Measurements from ENCODE around the gene CELSR3.
A peak's percentile ranks its signal among the peaks of the same experiment; 100 is the strongest.

Gene CELSR3

DNA sequence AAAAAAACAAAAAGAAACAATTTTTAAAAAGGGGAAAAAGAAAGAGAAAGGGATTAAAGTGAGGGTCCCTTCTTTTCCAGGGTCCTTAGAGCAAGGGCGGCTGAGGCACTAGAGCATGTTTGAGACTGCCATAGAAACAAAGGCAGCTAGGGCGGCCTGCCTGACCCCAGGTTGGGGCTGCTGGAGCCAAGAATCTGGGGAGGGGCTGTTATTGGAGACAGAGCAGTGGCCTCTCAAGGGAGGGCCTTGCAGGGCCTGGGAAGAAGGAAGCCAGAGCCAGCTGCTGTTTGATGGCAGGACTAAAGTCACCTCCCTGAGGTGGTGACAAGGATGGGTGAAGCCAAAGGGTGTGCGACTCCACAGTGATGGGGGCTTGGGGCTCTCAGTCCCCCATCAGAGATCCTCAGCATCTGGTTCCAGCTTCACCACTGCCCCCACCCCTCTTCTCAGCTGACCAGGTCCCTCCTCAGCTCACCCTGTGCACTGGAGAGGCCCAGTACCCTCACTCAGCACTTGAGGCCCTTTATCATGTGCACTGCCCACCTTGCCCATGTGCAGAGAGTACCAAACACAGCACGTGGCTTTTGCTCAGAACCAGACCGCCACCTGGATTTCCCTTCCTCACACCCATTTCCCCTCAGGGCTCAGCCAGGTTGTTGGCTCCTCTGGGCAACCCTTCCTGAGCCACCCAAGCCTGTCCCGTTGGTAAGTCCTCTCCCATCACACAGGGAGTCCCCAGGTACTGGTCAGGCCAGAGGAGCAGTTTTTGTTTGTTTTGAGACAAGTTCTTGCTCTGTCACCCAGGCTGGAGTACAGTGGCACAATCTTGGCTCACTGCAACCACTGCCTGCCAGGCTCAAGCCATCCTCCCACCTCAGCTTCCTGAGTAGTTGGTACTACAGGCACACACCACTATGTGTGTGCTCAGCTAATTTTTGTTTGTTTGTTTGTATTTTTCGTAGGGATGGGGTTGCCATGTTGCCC is 42.9 kb downstream of the CELSR3 start:
- Histone ChIP-seq H3K27ac (ENCODE audit: low read depth, low read length) (peak overlapping the region; percentile 91), H3K36me3 (ENCODE audit: insufficient read depth, low read length) (peaks cover 10% of the 10 kb centered on the region; the same call in 1 of the 2 replicates)

DNA sequence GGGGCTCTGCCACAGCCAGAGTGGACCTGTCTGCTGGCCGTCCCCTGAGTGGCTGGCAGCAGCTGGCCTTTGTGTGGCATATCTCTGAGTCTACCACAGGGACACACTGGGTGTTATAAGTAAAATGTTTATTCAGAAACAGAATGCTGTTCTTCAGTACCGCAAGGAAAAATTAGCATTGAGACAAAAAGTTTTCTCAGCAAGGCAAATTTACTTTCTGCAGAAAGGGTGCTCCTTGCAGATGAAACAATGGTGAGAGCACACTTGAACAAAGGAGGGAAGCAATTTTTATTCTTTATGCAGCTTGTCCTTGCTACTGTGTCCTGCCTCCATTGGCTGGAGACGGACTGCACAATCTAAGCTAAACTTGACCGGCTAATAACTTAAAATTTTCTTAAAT is 45.1 kb downstream of the CELSR3 start:
- peak overlapping the region; percentile 18; the same call in 1 of the 2 replicates for H3K27ac ChIP-seq (ENCODE audit: low read depth, low read length)
- peaks cover 28% of the 10 kb centered on the region for H3K4me1 ChIP-seq (ENCODE audit: control insufficient read depth, insufficient read depth, low read length, unreplicated experiment)
- no peak overlapping the region for H2AFZ ChIP-seq (ENCODE audit: low read length, unreplicated experiment)
- peaks cover 10% of the 10 kb centered on the region; the same call in 1 of the 2 replicates for H3K36me3 ChIP-seq (ENCODE audit: insufficient read depth, low read length)
- no peaks in the 10 kb centered on the region for H3K79me2 ChIP-seq (ENCODE audit: control insufficient read depth, insufficient read depth, low read length, unreplicated experiment)
- no peaks in the 10 kb centered on the region for H3K27me3 ChIP-seq (ENCODE audit: insufficient read depth, low read length)
- H3K4me3 ChIP-seq (ENCODE audit: low read depth, low read length) = no peak overlapping the region

More for the DNA sequence above, 42.9 kb downstream of the CELSR3 start:
- H3K4me3 ChIP-seq (ENCODE audit: low read depth, low read length) = no peak overlapping the region
- H3K4me1 ChIP-seq (ENCODE audit: control insufficient read depth, insufficient read depth, low read length, unreplicated experiment) = peaks cover 16% of the 10 kb centered on the region
- no peak overlapping the region for H2AFZ ChIP-seq (ENCODE audit: low read length, unreplicated experiment)
- H3K27me3 ChIP-seq (ENCODE audit: insufficient read depth, low read length) = no peaks in the 10 kb centered on the region
- no peaks in the 10 kb centered on the region for H3K79me2 ChIP-seq (ENCODE audit: control insufficient read depth, insufficient read depth, low read length, unreplicated experiment)

GRCh38 chr3:48614044-48614443 is 48.6 kb downstream of the CELSR3 start:
- Histone ChIP-seq H3K36me3 (ENCODE audit: insufficient read depth, low read length) (0 out of 2 replicates have a peak, but pooled peaks cover 6% of the 10 kb centered on the region), H3K79me2 (ENCODE audit: control insufficient read depth, insufficient read depth, low read length, unreplicated experiment) (peaks cover 3% of the 10 kb centered on the region), H2AFZ (ENCODE audit: low read length, unreplicated experiment) (peak overlapping the region; percentile 83), H3K4me1 (ENCODE audit: control insufficient read depth, insufficient read depth, low read length, unreplicated experiment) (peaks cover 20% of the 10 kb centered on the region), H3K4me3 (ENCODE audit: low read depth, low read length) (peak overlapping the region; percentile 48; the same call in 1 of the 2 replicates), H3K27ac (ENCODE audit: low read depth, low read length) (peak overlapping the region; percentile 95), H3K27me3 (ENCODE audit: insufficient read depth, low read length) (no peaks in the 10 kb centered on the region)

GRCh38 chr3:48612309-48612708 is 50.4 kb downstream of the CELSR3 start:
- Histone ChIP-seq H3K4me3 (ENCODE audit: low read depth, low read length) (no peak overlapping the region), H3K27me3 (ENCODE audit: insufficient read depth, low read length) (no peaks in the 10 kb centered on the region), H3K79me2 (ENCODE audit: control insufficient read depth, insufficient read depth, low read length, unreplicated experiment) (peaks cover 20% of the 10 kb centered on the region), H3K27ac (ENCODE audit: low read depth, low read length) (no peak overlapping the region), H3K36me3 (ENCODE audit: insufficient read depth, low read length) (0 out of 2 replicates have a peak, but pooled peaks cover 4% of the 10 kb centered on the region), H3K4me1 (ENCODE audit: control insufficient read depth, insufficient read depth, low read length, unreplicated experiment) (peaks cover 23% of the 10 kb centered on the region), H2AFZ (ENCODE audit: low read length, unreplicated experiment) (no peak overlapping the region)

DNA sequence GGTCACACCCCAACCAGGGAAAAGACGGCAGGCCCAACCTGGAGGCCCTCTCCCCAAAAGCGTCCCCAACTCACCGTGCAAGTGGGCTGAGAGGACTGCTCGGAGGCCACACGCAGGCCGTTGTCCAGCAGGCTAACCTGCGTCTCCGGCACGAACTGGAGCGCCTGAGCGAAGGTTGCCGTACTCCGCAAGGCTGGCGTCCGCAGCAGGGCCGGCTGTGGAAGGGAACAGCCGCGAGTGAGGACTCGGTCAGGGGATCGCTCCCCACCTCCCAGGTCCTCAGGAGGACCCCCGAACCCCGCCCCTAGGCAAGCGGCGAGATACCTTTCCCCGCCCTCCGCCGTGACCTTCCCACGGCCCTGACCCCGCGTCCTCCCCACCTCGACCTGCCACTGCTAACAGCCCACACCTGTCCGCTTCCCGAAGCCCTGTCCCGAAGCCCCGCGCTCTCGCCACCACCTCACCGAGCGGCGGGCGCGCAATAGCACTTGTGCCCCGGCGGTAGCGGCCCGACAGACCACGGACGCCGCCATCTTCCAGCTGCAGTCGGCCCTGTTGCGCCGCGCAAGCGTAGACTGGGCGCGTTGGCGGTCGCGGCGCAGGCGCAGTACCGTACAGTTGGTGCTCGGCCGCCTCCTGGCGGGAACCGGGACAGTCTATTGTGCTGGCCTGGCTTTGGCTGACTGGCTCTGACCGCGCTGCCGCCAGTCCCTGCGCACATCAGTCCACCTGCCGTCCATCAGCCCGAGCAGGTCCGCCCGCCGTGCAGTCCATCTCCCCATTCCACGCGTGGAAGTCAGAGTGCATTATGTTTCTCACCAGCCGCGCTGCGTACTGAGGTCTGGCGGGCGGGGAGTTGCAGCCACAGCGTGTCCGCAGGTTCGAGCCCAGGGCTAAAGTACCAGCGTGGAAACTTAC is 53.3 kb downstream of the CELSR3 start, which contains the start of gene UQCRC1:
Gene UQCRC1 (minus strand): TSS at position 559 of the 918 bp plus-strand sequence. CDS start 26 bp downstream, at position 533.
- peaks cover 22% of the 10 kb centered on the region for H3K79me2 ChIP-seq (ENCODE audit: control insufficient read depth, insufficient read depth, low read length, unreplicated experiment)
- H3K36me3 ChIP-seq (ENCODE audit: insufficient read depth, low read length) = peaks cover 9% of the 10 kb centered on the region; the same call in 1 of the 2 replicates
- H3K4me1 ChIP-seq (ENCODE audit: control insufficient read depth, insufficient read depth, low read length, unreplicated experiment) = peaks cover 17% of the 10 kb centered on the region
- H2AFZ ChIP-seq (ENCODE audit: low read length, unreplicated experiment) = peak within 1 kb of the TSS; percentile 16
- peak within 1 kb of the TSS; percentile 1; the same call in 1 of the 2 replicates for H3K27ac ChIP-seq (ENCODE audit: low read depth, low read length)
- H3K4me3 ChIP-seq (ENCODE audit: low read depth, low read length) = peak within 1 kb of the TSS; percentile 85
- H3K27me3 ChIP-seq (ENCODE audit: insufficient read depth, low read length) = no peaks in the 10 kb centered on the region

- Histone ChIP-seq H3K36me3 (ENCODE audit: insufficient read depth, low read length) (peaks cover 23% of the 10 kb centered on the region; the same call in 1 of the 2 replicates), H3K27me3 (ENCODE audit: insufficient read depth, low read length) (no peaks in the 10 kb centered on the region), H3K27ac (ENCODE audit: low read depth, low read length) (no peak overlapping the region), H2AFZ (ENCODE audit: low read length, unreplicated experiment) (no peak overlapping the region), H3K79me2 (ENCODE audit: control insufficient read depth, insufficient read depth, low read length, unreplicated experiment) (peaks cover 22% of the 10 kb centered on the region), H3K4me3 (ENCODE audit: low read depth, low read length) (no peak overlapping the region), H3K4me1 (ENCODE audit: control insufficient read depth, insufficient read depth, low read length, unreplicated experiment) (peaks cover 10% of the 10 kb centered on the region)
These were observed 55.2 kb downstream of the CELSR3 start for GRCh38 chr3:48607519-48607918.

GRCh38 chr3:48601622-48601994 is 61.1 kb downstream of the CELSR3 start:
- peaks cover 26% of the 10 kb centered on the region for H3K4me1 ChIP-seq (ENCODE audit: control insufficient read depth, insufficient read depth, low read length, unreplicated experiment)
- H3K36me3 ChIP-seq (ENCODE audit: insufficient read depth, low read length) = peaks cover 28% of the 10 kb centered on the region; the same call in 1 of the 2 replicates
- H2AFZ ChIP-seq (ENCODE audit: low read length, unreplicated experiment) = no peak overlapping the region
- no peaks in the 10 kb centered on the region for H3K27me3 ChIP-seq (ENCODE audit: insufficient read depth, low read length)
- H3K79me2 ChIP-seq (ENCODE audit: control insufficient read depth, insufficient read depth, low read length, unreplicated experiment) = no peaks in the 10 kb centered on the region
- H3K27ac ChIP-seq (ENCODE audit: low read depth, low read length) = no peak overlapping the region
- H3K4me3 ChIP-seq (ENCODE audit: low read depth, low read length) = no peak overlapping the region

DNA sequence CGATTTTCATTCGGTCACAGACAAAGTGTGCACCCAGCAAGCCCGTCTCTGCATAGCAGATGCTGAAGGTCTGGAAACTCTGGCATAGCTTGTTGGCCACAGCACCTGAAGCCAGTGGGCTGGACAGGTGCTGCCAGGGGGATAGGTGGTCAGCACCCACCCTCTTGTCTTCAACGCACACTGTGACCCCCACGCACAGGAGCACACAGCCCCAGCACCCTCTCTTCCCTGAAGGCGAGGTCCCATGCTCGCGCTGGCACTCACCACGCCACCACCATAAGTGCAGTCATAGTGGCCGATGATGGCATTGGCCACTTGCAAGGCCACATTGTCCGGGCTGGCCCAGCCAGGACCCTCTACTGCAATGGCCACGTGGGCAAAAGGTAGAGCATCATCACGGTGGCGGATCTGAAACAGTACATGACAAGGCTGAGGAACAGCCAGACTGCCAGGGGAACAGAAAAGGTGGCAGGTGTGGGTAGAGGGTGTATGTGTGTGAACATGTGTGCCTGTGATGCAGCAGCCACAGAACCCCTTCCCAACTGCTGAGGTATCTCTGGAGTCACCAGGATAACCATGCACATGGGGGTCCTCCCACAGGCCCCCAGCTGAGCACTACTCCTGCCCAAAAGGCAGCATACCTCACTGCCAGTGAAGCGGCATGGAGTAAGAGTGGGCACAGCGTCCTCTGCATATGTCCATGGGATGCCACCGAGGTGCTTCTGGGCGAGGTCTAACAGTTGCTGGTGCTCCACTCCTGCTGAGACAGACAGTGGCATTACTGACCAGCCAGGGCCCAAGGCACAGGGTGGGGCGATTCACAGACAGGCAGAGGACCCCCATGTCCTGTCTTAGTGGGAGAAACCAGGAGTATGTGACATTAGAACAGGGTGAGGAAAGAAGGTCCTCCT is 61.7 kb downstream of the CELSR3 start:
- Histone ChIP-seq H3K36me3 (ENCODE audit: insufficient read depth, low read length) (peaks cover 28% of the 10 kb centered on the region; the same call in 1 of the 2 replicates), H3K4me3 (ENCODE audit: low read depth, low read length) (no peak overlapping the region), H2AFZ (ENCODE audit: low read length, unreplicated experiment) (no peak overlapping the region), H3K79me2 (ENCODE audit: control insufficient read depth, insufficient read depth, low read length, unreplicated experiment) (no peaks in the 10 kb centered on the region), H3K27ac (ENCODE audit: low read depth, low read length) (no peak overlapping the region), H3K4me1 (ENCODE audit: control insufficient read depth, insufficient read depth, low read length, unreplicated experiment) (peaks cover 33% of the 10 kb centered on the region), H3K27me3 (ENCODE audit: insufficient read depth, low read length) (no peaks in the 10 kb centered on the region)

- Histone ChIP-seq H3K36me3 (ENCODE audit: insufficient read depth, low read length) (peaks cover 21% of the 10 kb centered on the region; the same call in 1 of the 2 replicates), H3K27me3 (ENCODE audit: insufficient read depth, low read length) (no peaks in the 10 kb centered on the region), H3K27ac (ENCODE audit: low read depth, low read length) (peak overlapping the region; percentile 85), H3K79me2 (ENCODE audit: control insufficient read depth, insufficient read depth, low read length, unreplicated experiment) (peaks cover 1% of the 10 kb centered on the region), H2AFZ (ENCODE audit: low read length, unreplicated experiment) (no peak overlapping the region), H3K4me1 (ENCODE audit: control insufficient read depth, insufficient read depth, low read length, unreplicated experiment) (peaks cover 41% of the 10 kb centered on the region), H3K4me3 (ENCODE audit: low read depth, low read length) (no peak overlapping the region)
These were observed 63.0 kb downstream of the CELSR3 start for GRCh38 chr3:48599509-48600285.

Data from ACC112 (cell line).